HCT116 (cell line): ENCODE measurements around the gene SPRY4. TPM values are rescaled to one million over a fixed set of nuclear protein-coding genes. Genes with fewer than 3 reads are reported as not detected.

Experiments used
- ATAC-seq: fragments of 200-7000 bp; cut with Tn5 transposase; 2 replicates; pipeline ENCODE4 v1.9.1; 2020; ENCODE audit warnings: mild to moderate bottlenecking, moderate library complexity
- BruUV-seq: library from RNA; stranded (reverse); fragments of 400-500 nt; replicated peaks from 2 replicates; lab custom pipeline; 2021; lab: Mats Ljungman, UMichigan
- CTCF ChIA-PET: fragments of 300-600 bp; sonication (Branson Sonifier 250); formaldehyde crosslinking; loops from one replicate; lab custom pipeline; 2021; ENCODE audit warnings: antibody characterized with exemption; lab: Charles Lee
- POLR2A ChIA-PET: fragments of 300-600, 350-600 bp; sonication (Branson Sonifier 250); formaldehyde crosslinking; loops from one replicate; lab custom pipeline; 2021; ENCODE audit warnings: antibody characterized with exemption; lab: Charles Lee
- RAD21 ChIA-PET, 2 experiments: fragments of 300-600 bp; sonication (Branson Sonifier 250); formaldehyde crosslinking; loops; one replicate each; lab custom pipeline; 2023; ENCODE audit warnings: low total read pairs in 2 of 2; ENCODE audit not compliant: uncharacterized antibody in 2 of 2, unreplicated experiment in 2 of 2, low non-redundant PET in 1 of 2; lab: Charles Lee
- DNase-seq: peaks from one replicate; pipeline ENCODE4 v3.0.0-alpha.2; 2010; ENCODE audit warnings: low read depth, low spot score
- H2AFZ ChIP-seq: fragments of 200-600 bp; shearing (Covaris generic), sonication (generic); 2 replicates; pipeline ENCODE4 v1.6.1; 2017; ENCODE audit warnings: low read depth, mixed run types, mixed read lengths, antibody characterized with exemption, low read length; ENCODE audit not compliant: poor library complexity, severe bottlenecking
- H3K27ac ChIP-seq: 2 replicates; pipeline ENCODE4 v1.5.1; 2012; ENCODE audit warnings: low read depth, low read length
- H3K27me3 ChIP-seq: fragments of 200-600 bp; sonication (generic); 2 replicates; pipeline ENCODE4 v1.6.1; 2016; ENCODE audit warnings: mixed run types, low read length, mixed read lengths; ENCODE audit not compliant: insufficient read depth
- H3K36me3 ChIP-seq, 2 experiments: fragments of 200-500 bp in 1 of 2; fragments of 200-600 bp in 1 of 2; sonication (Bioruptor generic) in 1 of 2; sonication (generic) in 1 of 2; 2 replicates each; pipeline versions ENCODE4 v1.5.1 to v1.6.1; 2014 to 2016; ENCODE audit warnings: low read length in 2 of 2, inconsistent platforms in 1 of 2, mixed read lengths in 1 of 2, mixed run types in 1 of 2; ENCODE audit not compliant: insufficient read depth in 2 of 2, control insufficient read depth in 1 of 2
- H3K4me1 ChIP-seq, 2 experiments: fragments of 200-600 bp in 1 of 2; sonication (generic) in 1 of 2; 2 replicates each; pipeline versions ENCODE4 v1.5.1 to v1.6.1; 2012 to 2017; ENCODE audit warnings: low read length in 2 of 2, inconsistent platforms in 1 of 2, mild to moderate bottlenecking in 1 of 2, mixed read lengths in 1 of 2, mixed run types in 1 of 2, moderate library complexity in 1 of 2; ENCODE audit not compliant: insufficient read depth in 2 of 2, control insufficient read depth in 1 of 2
- H3K4me2 ChIP-seq: fragments of 200-600 bp; sonication (generic); 2 replicates; pipeline ENCODE4 v1.6.1; 2017; ENCODE audit warnings: mixed run types, low read length, mixed read lengths
- H3K4me3 ChIP-seq, 2 experiments: fragments of 200-600 bp in 1 of 2; sonication (generic) in 1 of 2; replicated peaks in 1 of 2; 2 replicates each; pipeline ENCODE4 v1.5.1; 2011 to 2016; ENCODE audit warnings: low read length in 2 of 2, control low read depth in 1 of 2, low read depth in 1 of 2, mild to moderate bottlenecking in 1 of 2, mixed read lengths in 1 of 2, mixed run types in 1 of 2
- H3K79me2 ChIP-seq: fragments of 200-600 bp; sonication (generic); 2 replicates; pipeline ENCODE4 v1.6.1; 2017; ENCODE audit warnings: mild to moderate bottlenecking, mixed run types, low read length, moderate library complexity, mixed read lengths; ENCODE audit not compliant: insufficient read depth
- H3K9ac ChIP-seq: fragments of 200-600 bp; sonication (generic); 2 replicates; pipeline ENCODE4 v1.6.1; 2016; ENCODE audit warnings: low read length, mixed read lengths
- H3K9me2 ChIP-seq: fragments of 200-600 bp; sonication (generic), shearing (Covaris generic); 2 replicates; pipeline ENCODE4 v1.6.1; 2017; ENCODE audit warnings: mixed run types, mild to moderate bottlenecking, moderate library complexity; ENCODE audit not compliant: insufficient read depth
- H3K9me3 ChIP-seq, 2 experiments: fragments of 200-500 bp in 1 of 2; fragments of 200-600 bp in 1 of 2; sonication (Bioruptor generic) in 1 of 2; sonication (generic) in 1 of 2; 2 replicates each; pipeline ENCODE4 v1.6.1; 2014 to 2017; ENCODE audit warnings: low read length in 2 of 2, mixed read lengths in 2 of 2, inconsistent platforms in 1 of 2, low read depth in 1 of 2, mild to moderate bottlenecking in 1 of 2, mixed run types in 1 of 2, moderate library complexity in 1 of 2; ENCODE audit not compliant: control insufficient read depth in 1 of 2, insufficient read depth in 1 of 2
- H4K20me1 ChIP-seq: fragments of 200-600 bp; sonication (generic), shearing (Covaris generic); 2 replicates; pipeline ENCODE4 v1.6.1; 2017; ENCODE audit warnings: mixed run types, mild to moderate bottlenecking, moderate library complexity; ENCODE audit not compliant: insufficient read depth
- EGR1 ChIP-seq: IDR thresholded peaks from 2 replicates; pipeline ENCODE4 v1.6.1; 2012; ENCODE audit warnings: low read depth
- ELF1 ChIP-seq: IDR thresholded peaks from 2 replicates; pipeline ENCODE4 v1.6.1; 2012; ENCODE audit warnings: low read depth, borderline replicate concordance
- POLR2A ChIP-seq: IDR thresholded peaks from 2 replicates; pipeline ENCODE4 v1.7.0; 2011; ENCODE audit warnings: borderline replicate concordance; ENCODE audit not compliant: insufficient read depth, insufficient read length; ENCODE audit errors: extremely low read depth
- ZFX ChIP-seq: fragments of 450-650 bp; IDR thresholded peaks from 2 replicates; pipeline ENCODE4 v1.6.1; 2017
- intact Hi-C: fragments of 100-400 bp; cut with micrococcal nuclease; formaldehyde crosslinking; loops from 2 replicates; pipeline ENCODE4 v1.10.0; 2022
- total RNA-seq: library from RNA; stranded (reverse); gene quantifications from one replicate; pipeline ENCODE4 v1.2.1, GENCODE V29; 2021; ENCODE audit not compliant: unreplicated experiment
- TF ChIP-seq, protein P1 (sequence below): IDR thresholded peaks from 2 replicates; pipeline ENCODE4 v1.6.1; 2012
- TF ChIP-seq, protein P2 (sequence below): IDR thresholded peaks from 2 replicates; pipeline ENCODE4 v1.6.1; 2012; ENCODE audit warnings: low read depth

SPRY4 gene
- total RNA-seq, 1 experiment from 2014 or later = 112 TPM

DNA sequence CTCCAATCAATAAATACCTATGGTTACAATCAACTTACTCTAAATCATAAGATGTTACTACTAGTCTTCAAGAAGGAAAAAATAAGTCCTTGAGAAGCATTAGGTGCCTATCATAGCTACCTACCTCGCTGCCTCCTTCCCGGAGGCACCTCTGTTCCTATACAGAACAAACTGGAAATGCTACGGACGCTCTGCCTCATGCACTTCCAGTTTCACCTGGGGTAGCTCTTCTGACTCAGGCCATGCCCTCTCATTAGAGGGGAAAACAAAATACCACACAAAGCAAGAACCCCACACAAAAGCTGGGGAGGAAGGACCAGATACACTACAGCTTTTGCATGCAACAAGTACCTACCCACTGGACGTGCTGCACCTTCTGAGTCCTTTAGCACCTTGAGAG lies 12.4 kb downstream of the SPRY4 start:
- H3K4me3 ChIP-seq = no peak overlapping the region
- H3K9me2 ChIP-seq = no peaks in the 10 kb centered on the region
- no TSS peak for BruUV-seq
- no peak overlapping the region for H2AFZ ChIP-seq
- no peak overlapping the region for H3K9ac ChIP-seq
- TF ChIP-seq ZFX (no peak), EGR1 (no peak), ELF1 (no peak)
- TF ChIP-seq, protein P1, sequence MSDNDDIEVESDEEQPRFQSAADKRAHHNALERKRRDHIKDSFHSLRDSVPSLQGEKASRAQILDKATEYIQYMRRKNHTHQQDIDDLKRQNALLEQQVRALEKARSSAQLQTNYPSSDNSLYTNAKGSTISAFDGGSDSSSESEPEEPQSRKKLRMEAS = no peak
- TF ChIP-seq, protein P2, sequence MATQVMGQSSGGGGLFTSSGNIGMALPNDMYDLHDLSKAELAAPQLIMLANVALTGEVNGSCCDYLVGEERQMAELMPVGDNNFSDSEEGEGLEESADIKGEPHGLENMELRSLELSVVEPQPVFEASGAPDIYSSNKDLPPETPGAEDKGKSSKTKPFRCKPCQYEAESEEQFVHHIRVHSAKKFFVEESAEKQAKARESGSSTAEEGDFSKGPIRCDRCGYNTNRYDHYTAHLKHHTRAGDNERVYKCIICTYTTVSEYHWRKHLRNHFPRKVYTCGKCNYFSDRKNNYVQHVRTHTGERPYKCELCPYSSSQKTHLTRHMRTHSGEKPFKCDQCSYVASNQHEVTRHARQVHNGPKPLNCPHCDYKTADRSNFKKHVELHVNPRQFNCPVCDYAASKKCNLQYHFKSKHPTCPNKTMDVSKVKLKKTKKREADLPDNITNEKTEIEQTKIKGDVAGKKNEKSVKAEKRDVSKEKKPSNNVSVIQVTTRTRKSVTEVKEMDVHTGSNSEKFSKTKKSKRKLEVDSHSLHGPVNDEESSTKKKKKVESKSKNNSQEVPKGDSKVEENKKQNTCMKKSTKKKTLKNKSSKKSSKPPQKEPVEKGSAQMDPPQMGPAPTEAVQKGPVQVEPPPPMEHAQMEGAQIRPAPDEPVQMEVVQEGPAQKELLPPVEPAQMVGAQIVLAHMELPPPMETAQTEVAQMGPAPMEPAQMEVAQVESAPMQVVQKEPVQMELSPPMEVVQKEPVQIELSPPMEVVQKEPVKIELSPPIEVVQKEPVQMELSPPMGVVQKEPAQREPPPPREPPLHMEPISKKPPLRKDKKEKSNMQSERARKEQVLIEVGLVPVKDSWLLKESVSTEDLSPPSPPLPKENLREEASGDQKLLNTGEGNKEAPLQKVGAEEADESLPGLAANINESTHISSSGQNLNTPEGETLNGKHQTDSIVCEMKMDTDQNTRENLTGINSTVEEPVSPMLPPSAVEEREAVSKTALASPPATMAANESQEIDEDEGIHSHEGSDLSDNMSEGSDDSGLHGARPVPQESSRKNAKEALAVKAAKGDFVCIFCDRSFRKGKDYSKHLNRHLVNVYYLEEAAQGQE = no peak
- H3K4me2 ChIP-seq = no peak overlapping the region
- ChIA-PET RAD21 (no interaction called here), POLR2A (no interaction called here), CTCF (no interaction called here)
- DNase-seq (no peak), ATAC-seq (no peak)
- H3K27me3 ChIP-seq = no peaks in the 10 kb centered on the region
- peaks cover 47 to 83% of the 10 kb centered on the region in 2 experiments for H3K36me3 ChIP-seq
- H3K27ac ChIP-seq = no peak overlapping the region
- peaks cover 96% of the 10 kb centered on the region for H3K79me2 ChIP-seq
- peaks cover 19 to 23% of the 10 kb centered on the region in 2 experiments for H3K4me1 ChIP-seq
- no peaks in the 10 kb centered on the region for H3K9me3 ChIP-seq
- intact Hi-C loops = no loop called here
- H4K20me1 ChIP-seq = peaks cover 47% of the 10 kb centered on the region

DNA sequence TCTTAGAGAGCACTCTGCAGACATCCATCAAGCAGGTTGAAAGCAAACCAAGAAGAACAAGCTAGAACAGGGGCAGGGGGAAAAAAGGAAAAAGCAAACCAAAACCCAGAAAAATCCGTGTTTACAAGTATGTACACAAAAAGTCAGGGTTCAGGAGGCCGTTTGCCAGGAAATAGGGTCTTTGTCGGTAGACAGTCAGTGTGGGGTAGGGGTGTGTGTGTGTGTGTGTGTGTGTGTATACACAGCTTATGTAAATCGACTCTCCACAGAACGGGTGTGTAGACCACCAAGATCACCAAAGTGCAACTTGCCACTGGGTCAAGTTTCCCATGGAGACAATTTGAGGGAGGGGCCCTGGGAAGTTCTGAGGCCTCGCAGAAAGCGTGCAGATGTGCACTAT lies 13.1 kb downstream of the SPRY4 start:
- no peaks in the 10 kb centered on the region for H3K9me3 ChIP-seq
- no peak for TF ChIP-seq POLR2A
- H3K4me1 ChIP-seq = peaks cover 12 to 22% of the 10 kb centered on the region in 2 experiments
- RAD21 ChIA-PET = no interaction called here
- intact Hi-C loops = no loop called here
- CTCF ChIA-PET = no interaction called here
- no peaks in the 10 kb centered on the region for H3K27me3 ChIP-seq
- no peak overlapping the region for H3K4me3 ChIP-seq
- DNase-seq (no peak), ATAC-seq (no peak)
- no peak overlapping the region for H3K4me2 ChIP-seq
- H3K36me3 ChIP-seq = peaks cover 47 to 78% of the 10 kb centered on the region in 2 experiments
- no peak overlapping the region for H2AFZ ChIP-seq
- H3K9me2 ChIP-seq = no peaks in the 10 kb centered on the region
- no TSS peak for BruUV-seq
- H3K9ac ChIP-seq = no peak overlapping the region
- H3K79me2 ChIP-seq = peaks cover 96% of the 10 kb centered on the region
- POLR2A ChIA-PET = no interaction called here
- peaks cover 43% of the 10 kb centered on the region for H4K20me1 ChIP-seq
- H3K27ac ChIP-seq = no peak overlapping the region
